ENCODE measurements around the gene PUS10. TPM values are rescaled to one million over a fixed set of nuclear protein-coding genes. Genes with fewer than 3 reads are reported as not detected.

The PUS10 gene
- polyA plus RNA-seq, 3 donors from 2014 or later, result 3.8 to 12.6 (median 8.5) TPM

DNA sequence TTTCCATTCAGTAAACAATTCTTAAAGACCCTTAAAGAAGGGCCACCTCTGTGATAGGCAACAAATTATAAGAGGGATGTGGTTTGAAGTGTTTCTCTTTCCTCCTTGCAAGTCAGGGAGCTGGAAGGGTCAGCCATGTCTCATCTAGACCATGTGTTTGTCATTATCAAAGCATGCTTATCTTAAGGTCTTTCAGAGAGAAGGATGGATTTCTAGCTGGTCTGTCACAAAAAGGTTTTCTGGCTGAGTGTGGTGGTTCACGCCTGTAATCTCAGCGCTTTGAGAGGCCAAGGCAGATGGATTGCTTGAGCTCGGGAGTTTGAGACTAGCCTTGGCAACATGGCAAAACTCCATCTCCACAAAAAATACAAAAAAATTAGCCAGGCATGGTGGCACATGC is 59.7 kb downstream of the PUS10 start:
- H3K36me3 Mint-ChIP-seq, result peaks cover 13 to 28% (median 20%) of the 10 kb centered on the region in 3 donors
- peak overlapping the region in 5 of 6 donors; percentile 11 to 70 (median 62) for H3K27ac Mint-ChIP-seq

GRCh38 chr2:60957643-60958042 is 60.4 kb downstream of the PUS10 start:
- no peak for DNase-seq
- peaks cover 42 to 50% of the 10 kb centered on the region in 2 donors for H3K4me1 Mint-ChIP-seq
- H3K27me3 Mint-ChIP-seq (ENCODE audit: low read depth in 3 of 3), result peaks cover 0 to 2% (median 0%) of the 10 kb centered on the region in 3 donors
- H3K4me3 Mint-ChIP-seq, result no peak overlapping the region
- H3K9me3 Mint-ChIP-seq, result no peaks in the 10 kb centered on the region
- peaks cover 9 to 26% (median 13%) of the 10 kb centered on the region in 3 donors for H3K36me3 Mint-ChIP-seq
- peak overlapping the region in 5 of 6 donors; percentile 24 to 73 (median 45) for H3K27ac Mint-ChIP-seq

More for the DNA sequence above, 59.7 kb downstream of the PUS10 start:
- no peaks in the 10 kb centered on the region for H3K9me3 Mint-ChIP-seq
- H3K4me1 Mint-ChIP-seq, result peaks cover 40 to 50% of the 10 kb centered on the region in 2 donors
- peaks cover 0 to 2% (median 0%) of the 10 kb centered on the region in 3 donors for H3K27me3 Mint-ChIP-seq (ENCODE audit: low read depth in 3 of 3)
- no peak overlapping the region for H3K4me3 Mint-ChIP-seq
- no peak for DNase-seq

DNA sequence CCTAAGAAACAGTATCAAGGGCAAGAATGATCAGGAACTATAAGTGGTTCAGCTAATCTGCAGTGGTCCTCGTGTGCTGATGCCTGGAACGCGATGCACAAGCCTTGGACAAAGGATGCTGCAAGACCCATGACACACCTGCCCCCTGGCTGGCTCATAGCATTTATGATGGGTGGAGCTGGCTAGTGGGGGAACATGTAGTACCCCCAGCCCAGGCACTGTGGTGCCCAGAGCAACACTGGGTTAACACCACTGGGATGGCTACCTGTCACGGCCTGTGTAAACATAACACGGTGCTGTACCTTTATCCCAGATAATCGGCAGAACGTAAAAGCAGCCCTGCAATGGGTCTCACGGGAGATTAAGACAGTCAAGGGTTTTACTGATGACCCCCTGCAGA is 60.8 kb downstream of the PUS10 start:
- Mint-ChIP-seq H3K27ac (peak overlapping the region in 3 of 6 donors; percentile 5 to 62 (median 30)), H3K27me3 (ENCODE audit: low read depth in 3 of 3) (peaks cover 0 to 2% (median 0%) of the 10 kb centered on the region in 3 donors), H3K9me3 (no peaks in the 10 kb centered on the region), H3K36me3 (peaks cover 8 to 24% (median 11%) of the 10 kb centered on the region in 3 donors), H3K4me1 (peaks cover 43 to 50% of the 10 kb centered on the region in 2 donors), H3K4me3 (no peak overlapping the region)
- no peak for DNase-seq

DNA sequence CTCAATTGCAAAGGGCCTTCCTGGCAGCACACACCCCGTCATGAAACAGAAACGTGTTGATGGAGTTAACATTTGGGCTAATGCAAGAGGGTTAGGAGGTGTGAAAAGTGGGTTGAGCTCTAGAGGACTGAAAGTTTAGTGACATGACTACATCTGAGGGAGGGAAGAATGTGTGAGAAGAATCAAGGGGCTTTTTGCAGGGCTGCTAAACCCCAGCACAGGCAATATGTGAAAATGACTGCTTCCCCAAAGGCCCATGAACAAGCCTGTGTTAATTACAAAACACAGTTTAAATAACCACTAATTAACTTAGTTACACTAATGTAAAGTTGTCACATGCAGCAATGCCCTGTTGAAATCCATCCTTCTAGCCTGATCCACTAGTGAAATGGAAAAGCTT is 63.9 kb downstream of the PUS10 start:
- peak; percentile 76 to 79 (median 78) for DNase-seq
- H3K27me3 Mint-ChIP-seq (ENCODE audit: low read depth in 3 of 3), result peaks cover 0 to 2% (median 0%) of the 10 kb centered on the region in 3 donors
- H3K9me3 Mint-ChIP-seq, result no peaks in the 10 kb centered on the region
- peaks cover 9 to 16% (median 13%) of the 10 kb centered on the region in 3 donors for H3K36me3 Mint-ChIP-seq
- H3K4me3 Mint-ChIP-seq, result peak overlapping the region; percentile 4 to 71 (median 56)
- H3K4me1 Mint-ChIP-seq, result peaks cover 62 to 70% of the 10 kb centered on the region in 2 donors
- peak overlapping the region; percentile 82 to 95 (median 90) for H3K27ac Mint-ChIP-seq

- Mint-ChIP-seq H3K27me3 (ENCODE audit: low read depth in 3 of 3) (peaks cover 0 to 3% (median 0%) of the 10 kb centered on the region in 3 donors), H3K4me3 (peak overlapping the region; percentile 30 to 65 (median 60)), H3K36me3 (peaks cover 9 to 36% (median 28%) of the 10 kb centered on the region in 3 donors), H3K27ac (peak overlapping the region; percentile 76 to 88 (median 84)), H3K9me3 (no peaks in the 10 kb centered on the region), H3K4me1 (peaks cover 52 to 61% of the 10 kb centered on the region in 2 donors)
- DNase-seq, result peak; percentile 53 to 62 (median 60)
Observed at GRCh38 chr2:60948926-60949579, 69.0 kb downstream of the PUS10 start.

GRCh38 chr2:60948161-60948560 is 69.9 kb downstream of the PUS10 start:
- peak overlapping the region; percentile 76 to 88 (median 84) for H3K27ac Mint-ChIP-seq

DNA sequence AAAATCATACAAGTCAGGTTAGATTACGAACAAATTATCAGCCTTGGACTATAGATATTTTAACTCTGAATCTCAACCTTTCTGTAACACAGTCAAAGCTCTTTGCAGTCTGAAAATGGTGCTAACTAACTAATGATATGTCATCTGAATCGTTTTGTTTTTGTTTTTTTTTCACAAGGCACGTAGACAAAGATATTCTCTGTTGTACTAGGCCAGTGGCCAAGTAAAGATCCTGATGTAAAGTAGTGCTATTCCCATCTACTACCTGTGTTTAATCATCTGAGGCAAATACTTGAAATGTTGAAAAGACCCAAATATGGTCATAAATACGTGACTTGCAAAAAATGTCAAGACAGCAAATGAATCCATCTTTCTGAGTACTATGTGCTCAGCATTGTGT is 71.0 kb downstream of the PUS10 start:
- DNase-seq, result no peak
- no peaks in the 10 kb centered on the region for H3K9me3 Mint-ChIP-seq
- H3K4me1 Mint-ChIP-seq, result peaks cover 37 to 47% of the 10 kb centered on the region in 2 donors
- H3K27ac Mint-ChIP-seq, result peak overlapping the region in 1 of 6 donors; percentile 69
- no peak overlapping the region for H3K4me3 Mint-ChIP-seq
- H3K27me3 Mint-ChIP-seq (ENCODE audit: low read depth in 3 of 3), result peaks cover 0 to 6% (median 0%) of the 10 kb centered on the region in 3 donors
- H3K36me3 Mint-ChIP-seq, result peaks cover 10 to 41% (median 32%) of the 10 kb centered on the region in 3 donors

More at GRCh38 chr2:60948161-60948560, 69.9 kb downstream of the PUS10 start:
- peaks cover 43 to 52% of the 10 kb centered on the region in 2 donors for H3K4me1 Mint-ChIP-seq
- H3K9me3 Mint-ChIP-seq, result no peaks in the 10 kb centered on the region
- no peak for DNase-seq
- H3K36me3 Mint-ChIP-seq, result peaks cover 10 to 37% (median 31%) of the 10 kb centered on the region in 3 donors
- peak overlapping the region; percentile 17 to 60 (median 39) for H3K4me3 Mint-ChIP-seq
- H3K27me3 Mint-ChIP-seq (ENCODE audit: low read depth in 3 of 3), result peaks cover 0 to 4% (median 0%) of the 10 kb centered on the region in 3 donors

- no peak for DNase-seq
- no peaks in the 10 kb centered on the region for H3K9me3 Mint-ChIP-seq
Observed at GRCh38 chr2:60945341-60945740, 72.7 kb downstream of the PUS10 start.

DNA sequence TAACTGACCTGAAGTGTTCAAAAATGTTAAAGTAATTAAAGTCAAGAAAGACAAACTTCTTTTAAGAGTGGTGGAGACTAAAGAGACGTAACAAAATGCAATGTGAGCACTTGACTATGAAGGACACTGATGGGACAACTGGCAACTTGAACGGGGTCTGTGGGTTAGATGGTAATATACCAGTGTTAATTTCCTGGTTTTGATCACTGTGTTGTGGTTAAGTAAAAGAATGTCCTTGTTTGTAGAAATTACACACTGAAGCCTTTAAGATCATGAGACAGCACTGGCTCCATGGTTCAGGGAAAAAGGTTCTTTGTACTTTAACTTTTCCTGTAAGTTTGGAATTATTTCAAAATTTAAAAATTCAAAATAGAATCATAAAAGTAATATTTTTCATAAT is 78.4 kb downstream of the PUS10 start:
- Mint-ChIP-seq H3K27me3 (ENCODE audit: low read depth in 3 of 3) (peaks cover 0 to 6% (median 3%) of the 10 kb centered on the region in 3 donors), H3K4me1 (peaks cover 40 to 55% of the 10 kb centered on the region in 2 donors), H3K9me3 (no peaks in the 10 kb centered on the region), H3K4me3 (peak overlapping the region; percentile 0 to 58 (median 38)), H3K36me3 (peaks cover 11 to 39% (median 32%) of the 10 kb centered on the region in 3 donors), H3K27ac (peak overlapping the region; percentile 16 to 68 (median 57))
- DNase-seq, result peak in 2 of 3 donors; percentile 15 to 30

More at GRCh38 chr2:60945341-60945740, 72.7 kb downstream of the PUS10 start:
- Mint-ChIP-seq H3K27ac (no peak overlapping the region), H3K27me3 (ENCODE audit: low read depth in 3 of 3) (peaks cover 0 to 6% (median 0%) of the 10 kb centered on the region in 3 donors), H3K36me3 (peaks cover 3 to 36% (median 33%) of the 10 kb centered on the region in 3 donors), H3K4me1 (peaks cover 30 to 38% of the 10 kb centered on the region in 2 donors), H3K4me3 (no peak overlapping the region)

GRCh38 chr2:60938301-60938700 is 79.8 kb downstream of the PUS10 start:
- H3K27me3 Mint-ChIP-seq (ENCODE audit: low read depth in 3 of 3), result peaks cover 0 to 6% (median 3%) of the 10 kb centered on the region in 3 donors
- peaks cover 10 to 30% (median 30%) of the 10 kb centered on the region in 3 donors for H3K36me3 Mint-ChIP-seq
- H3K4me3 Mint-ChIP-seq, result peak overlapping the region in 3 of 5 donors; percentile 21 to 34 (median 26)
- H3K9me3 Mint-ChIP-seq, result no peaks in the 10 kb centered on the region
- H3K27ac Mint-ChIP-seq, result peak overlapping the region in 5 of 6 donors; percentile 10 to 61 (median 59)
- H3K4me1 Mint-ChIP-seq, result peaks cover 50 to 69% of the 10 kb centered on the region in 2 donors
- DNase-seq, result no peak

DNA sequence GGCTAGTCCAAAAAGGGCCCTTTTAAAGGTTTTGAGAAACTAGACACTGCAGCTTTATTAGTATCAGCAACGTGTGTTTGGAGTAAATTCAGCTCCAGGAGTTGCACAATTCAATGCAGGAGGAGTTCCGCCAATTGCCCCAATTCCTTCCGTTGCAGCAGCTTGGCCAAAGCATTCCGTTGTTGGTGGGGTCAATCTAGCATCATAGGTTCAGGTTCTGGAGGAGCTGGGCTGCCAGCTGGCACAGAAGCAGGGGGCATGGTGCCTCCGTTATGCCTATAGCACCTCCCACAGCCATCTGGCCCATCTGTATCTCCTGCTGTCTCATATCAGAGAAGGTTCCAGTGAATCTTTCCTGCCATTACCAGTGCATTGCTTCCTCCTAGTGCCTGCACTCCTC is 81.3 kb downstream of the PUS10 start:
- Mint-ChIP-seq H3K4me3 (no peak overlapping the region), H3K27ac (peak overlapping the region in 5 of 6 donors; percentile 9 to 75 (median 14)), H3K27me3 (ENCODE audit: low read depth in 3 of 3) (peaks cover 2 to 3% (median 3%) of the 10 kb centered on the region in 3 donors), H3K4me1 (peaks cover 55 to 79% of the 10 kb centered on the region in 2 donors), H3K36me3 (peaks cover 17 to 33% (median 32%) of the 10 kb centered on the region in 3 donors), H3K9me3 (no peaks in the 10 kb centered on the region)
- no peak for DNase-seq

DNA sequence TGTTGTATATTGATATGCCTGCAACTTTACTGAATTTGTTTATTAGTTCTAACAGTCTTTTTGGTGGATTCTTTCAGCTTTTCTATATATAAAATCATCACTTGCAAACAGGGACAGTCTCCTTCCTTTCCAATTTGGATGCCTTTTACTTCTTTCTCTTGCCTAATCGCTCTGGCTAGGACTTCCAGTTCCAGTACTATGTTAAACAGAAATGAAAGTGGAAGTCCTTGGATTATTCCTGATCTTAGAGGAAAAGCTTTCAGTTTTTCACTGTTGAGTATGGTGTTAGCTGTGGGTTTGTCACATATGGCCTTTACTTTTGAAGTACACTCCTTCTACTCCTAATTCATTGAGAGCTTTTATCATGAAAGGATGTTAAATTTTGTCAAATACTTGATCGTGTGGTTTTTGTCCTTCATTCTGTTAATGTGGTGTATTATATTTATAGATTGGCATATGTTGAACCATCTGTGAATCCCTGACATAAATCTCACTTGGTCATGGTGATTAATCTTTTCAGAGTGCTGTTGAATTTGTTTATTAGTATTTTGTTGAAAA is 83.8 kb downstream of the PUS10 start:
- Mint-ChIP-seq H3K4me3 (peak overlapping the region in 1 of 5 donors; percentile 2), H3K27me3 (ENCODE audit: low read depth in 3 of 3) (peaks cover 3% of the 10 kb centered on the region in 3 donors), H3K27ac (peak overlapping the region; percentile 53 to 85 (median 75)), H3K4me1 (peaks cover 49 to 68% of the 10 kb centered on the region in 2 donors), H3K36me3 (peaks cover 17 to 28% (median 27%) of the 10 kb centered on the region in 3 donors), H3K9me3 (no peaks in the 10 kb centered on the region)
- DNase-seq, result no peak

GRCh38 chr2:60932954-60933353 is 85.1 kb downstream of the PUS10 start:
- Mint-ChIP-seq H3K27ac (peak overlapping the region in 5 of 6 donors; percentile 23 to 64 (median 39)), H3K36me3 (peaks cover 14 to 24% (median 19%) of the 10 kb centered on the region in 3 donors), H3K4me3 (no peak overlapping the region), H3K27me3 (ENCODE audit: low read depth in 3 of 3) (peaks cover 0 to 3% (median 3%) of the 10 kb centered on the region in 3 donors), H3K4me1 (peaks cover 37 to 56% of the 10 kb centered on the region in 2 donors), H3K9me3 (no peaks in the 10 kb centered on the region)
- no peak for DNase-seq

All from immature natural killer cell (primary cell).